HepG2 (cell line): Measurements from ENCODE around the gene DGAT2.

ENCODE experiments used
- CTCF ChIP-seq: sonication (generic); formaldehyde crosslinking; IDR thresholded peaks from 2 replicates; pipeline ENCODE4 v1.5.0; 2020; ENCODE audit warnings: mild to moderate bottlenecking, missing genetic modification reagents, moderate library complexity
- GABPA ChIP-seq, 2 experiments: IDR thresholded peaks; 2 replicates each; pipeline ENCODE4 v1.6.1; 2011 to 2016; ENCODE audit warnings: low read depth in 2 of 2, low read length in 1 of 2, missing biosample characterization in 1 of 2, missing genetic modification characterization in 1 of 2
- JUN ChIP-seq: sonication (generic); formaldehyde crosslinking; IDR thresholded peaks from 2 replicates; pipeline ENCODE4 v1.4.0; 2020; ENCODE audit warnings: mild to moderate bottlenecking, missing genetic modification reagents
- NKX3-1 ChIP-seq: sonication (generic); formaldehyde crosslinking; IDR thresholded peaks from 2 replicates; pipeline ENCODE4 v1.5.0; 2020; ENCODE audit warnings: missing genetic modification reagents
- POLR2A ChIP-seq, 2 experiments: IDR thresholded peaks; 2 replicates each; pipeline ENCODE4 v1.6.1; 2011; ENCODE audit warnings: low read depth in 2 of 2, low read length in 2 of 2, mild to moderate bottlenecking in 1 of 2, moderate library complexity in 1 of 2; ENCODE audit not compliant: insufficient read depth in 1 of 2
- PRDM4 ChIP-seq: sonication (generic); formaldehyde crosslinking; IDR thresholded peaks from 2 replicates; pipeline ENCODE4 v1.9.0; 2021; ENCODE audit warnings: missing genetic modification reagents, borderline replicate concordance
- SAFB2 ChIP-seq: sonication (generic); formaldehyde crosslinking; IDR thresholded peaks from 2 replicates; pipeline ENCODE4 v1.5.1; 2020; ENCODE audit warnings: missing genetic modification reagents, low read depth, mild to moderate bottlenecking, borderline replicate concordance
- TBX3 ChIP-seq: fragments of 450-650 bp; IDR thresholded peaks from 2 replicates; pipeline ENCODE4 v1.6.1; 2017; ENCODE audit warnings: antibody characterized with exemption, mild to moderate bottlenecking, inconsistent platforms, borderline replicate concordance
- ZNF615 ChIP-seq: sonication (generic); formaldehyde crosslinking; IDR thresholded peaks from 2 replicates; pipeline ENCODE4 v1.5.0; 2020; ENCODE audit warnings: mild to moderate bottlenecking, missing genetic modification reagents, borderline replicate concordance
- ZNF747 ChIP-seq: sonication (generic); formaldehyde crosslinking; IDR thresholded peaks from 2 replicates; pipeline ENCODE4 v1.8.1; 2023; ENCODE audit warnings: missing genetic modification reagents, mild to moderate bottlenecking, borderline replicate concordance

- TF ChIP-seq SAFB2 (CRISPR knock-in tag): peak; percentile 71; the same call in 1 of the 2 replicates
- TF ChIP-seq ZNF747: no peak
- no peak for TF ChIP-seq GABPA (IDR thresholded peaks at IDR 0.05; ENCODE audit: low read depth, low read length)
- TF ChIP-seq GABPA (CRISPR knock-in tag; IDR thresholded peaks at IDR 0.05; ENCODE audit: low read depth): peak; percentile 81
- no peak for TF ChIP-seq JUN
- no peak for TF ChIP-seq TBX3
- 0 out of 2 replicates have a peak, but pooled peaks have one; percentile 7 for TF ChIP-seq CTCF (CRISPR knock-in tag)
- no peak for TF ChIP-seq NKX3-1 (CRISPR knock-in tag)
- no peak for TF ChIP-seq PRDM4 (CRISPR knock-in tag)
- TF ChIP-seq POLR2A (IDR thresholded peaks at IDR 0.05; ENCODE audit: insufficient read depth in 1 of 2, low read depth in 2 of 2, low read length in 2 of 2): peak; percentile 80 to 89
- no peak for TF ChIP-seq ZNF615 (CRISPR knock-in tag)
Observed at GRCh38 chr11:75719340-75720239, 49.0 kb upstream of the DGAT2 start.
